WTC11 (cell line): ENCODE results near the gene SERPINE2. TPM values are rescaled to one million over a fixed set of nuclear protein-coding genes. Genes with fewer than 3 reads are reported as not detected.

Experiments
- ATAC-seq: fragments of 200-7000 bp; cut with Tn5 transposase; 2 replicates; pipeline ENCODE4 v1.10.0; 2021; ENCODE audit warnings: mild to moderate bottlenecking, moderate library complexity
- CTCF ChIA-PET: fragments of 300-600 bp; sonication (Branson Sonifier 250); formaldehyde crosslinking; loops from one replicate; lab custom pipeline; 2021; ENCODE audit warnings: antibody characterized with exemption; lab: Charles Lee
- POLR2A ChIA-PET: fragments of 350-600 bp; sonication (Branson Sonifier 250); formaldehyde crosslinking; loops from one replicate; lab custom pipeline; 2021; ENCODE audit warnings: antibody characterized with exemption; lab: Charles Lee
- DNase-seq: peaks from one replicate; pipeline ENCODE4 v3.0.0; 2021; ENCODE audit warnings: low spot score
- H3K27ac Mint-ChIP-seq: 2 replicates; pipeline ENCODE4 v1.8.0; 2021; ENCODE audit warnings: mixed read lengths
- H3K27me3 Mint-ChIP-seq: 2 replicates; pipeline ENCODE4 v1.8.0; 2021; ENCODE audit warnings: low read depth, mild to moderate bottlenecking, moderate library complexity, mixed read lengths
- H3K36me3 Mint-ChIP-seq: 2 replicates; pipeline ENCODE4 v1.8.0; 2021; ENCODE audit warnings: mixed read lengths
- H3K4me1 Mint-ChIP-seq: 2 replicates; pipeline ENCODE4 v1.8.0; 2022; ENCODE audit warnings: mixed read lengths
- H3K4me3 Mint-ChIP-seq: 2 replicates; pipeline ENCODE4 v1.8.0; 2021; ENCODE audit warnings: mild to moderate bottlenecking, moderate library complexity, mixed read lengths
- H3K9me3 Mint-ChIP-seq: 2 replicates; pipeline ENCODE4 v1.8.0; 2021; ENCODE audit warnings: mixed read lengths
- EMX1 ChIP-seq: fragments of 250-450 bp; sonication (Bioruptor Pico); IDR thresholded peaks from 2 replicates; pipeline ENCODE4 v1.8.0; 2021; ENCODE audit warnings: mild to moderate bottlenecking
- FOXP1 ChIP-seq: sonication (generic); formaldehyde crosslinking; IDR thresholded peaks from 2 replicates; pipeline ENCODE4 v1.8.0; 2022; ENCODE audit warnings: missing genetic modification reagents, mild to moderate bottlenecking, moderate library complexity, borderline replicate concordance
- KAT7 ChIP-seq: sonication (generic); formaldehyde crosslinking; IDR thresholded peaks from 2 replicates; pipeline ENCODE4 v1.8.1; 2023; ENCODE audit warnings: missing genetic modification reagents, mild to moderate bottlenecking, borderline replicate concordance
- MAX ChIP-seq: sonication (generic); formaldehyde crosslinking; IDR thresholded peaks from 2 replicates; pipeline ENCODE4 v1.8.0; 2022; ENCODE audit warnings: mild to moderate bottlenecking, missing genetic modification reagents
- MYBL2 ChIP-seq: sonication (generic); formaldehyde crosslinking; IDR thresholded peaks from 2 replicates; pipeline ENCODE4 v1.8.1; 2023; ENCODE audit warnings: mild to moderate bottlenecking, moderate library complexity, missing genetic modification reagents
- NR1H2 ChIP-seq: sonication (generic); formaldehyde crosslinking; IDR thresholded peaks from 2 replicates; pipeline ENCODE4 v1.9.0; 2021; ENCODE audit warnings: mild to moderate bottlenecking, moderate library complexity, missing genetic modification reagents
- PRDM15 ChIP-seq: sonication (generic); formaldehyde crosslinking; IDR thresholded peaks from 2 replicates; pipeline ENCODE4 v1.8.0; 2022; ENCODE audit warnings: missing genetic modification reagents
- PRRX2 ChIP-seq: fragments of 250-450 bp; sonication (Bioruptor Pico); IDR thresholded peaks from 2 replicates; pipeline ENCODE4 v1.8.0; 2021; ENCODE audit warnings: mild to moderate bottlenecking
- TCF7 ChIP-seq: sonication (generic); formaldehyde crosslinking; IDR thresholded peaks from 2 replicates; pipeline ENCODE4 v1.8.0; 2022; ENCODE audit warnings: mild to moderate bottlenecking, low read depth, missing genetic modification reagents, moderate library complexity
- ZNF263 ChIP-seq: sonication (generic); formaldehyde crosslinking; IDR thresholded peaks from 2 replicates; pipeline ENCODE4 v1.8.1; 2022; ENCODE audit warnings: low read depth, mild to moderate bottlenecking, moderate library complexity, missing genetic modification reagents
- total RNA-seq: library from RNA; stranded (reverse); gene quantifications from 3 replicates; pipeline ENCODE4 v1.2.3, GENCODE V29; 2021
- TF ChIP-seq, protein P1 (sequence below): sonication (generic); formaldehyde crosslinking; IDR thresholded peaks from 2 replicates; pipeline ENCODE4 v1.8.1; 2023; ENCODE audit warnings: mild to moderate bottlenecking, missing genetic modification reagents, borderline replicate concordance
- TF ChIP-seq, protein P2 (sequence below): fragments of 250-450 bp; sonication (Bioruptor Pico); IDR thresholded peaks from 2 replicates; pipeline ENCODE4 v2.1.2; 2022; ENCODE audit warnings: mild to moderate bottlenecking, moderate library complexity
- TF ChIP-seq, protein P3 (sequence below): sonication (generic); formaldehyde crosslinking; IDR thresholded peaks from 2 replicates; pipeline ENCODE4 v1.8.0; 2022; ENCODE audit warnings: mild to moderate bottlenecking, missing genetic modification reagents
- TF ChIP-seq, protein P4 (sequence below): sonication (generic); formaldehyde crosslinking; IDR thresholded peaks from 2 replicates; pipeline ENCODE4 v1.8.0; 2023; ENCODE audit warnings: mild to moderate bottlenecking, missing genetic modification reagents

SERPINE2 gene
- total RNA-seq, 1 experiment from 2014 or later = 60.4 TPM

- H3K36me3 Mint-ChIP-seq = peaks cover 41% of the 10 kb centered on the region
- H3K27ac Mint-ChIP-seq = no peak overlapping the region
- no peak for TF ChIP-seq NR1H2 (CRISPR knock-in tag)
- TF ChIP-seq MYBL2 (CRISPR knock-in tag) = no peak
- TF ChIP-seq ZNF263 = no peak
- no peak for TF ChIP-seq PRRX2 (CRISPR knock-in tag)
- TF ChIP-seq, protein P1, sequence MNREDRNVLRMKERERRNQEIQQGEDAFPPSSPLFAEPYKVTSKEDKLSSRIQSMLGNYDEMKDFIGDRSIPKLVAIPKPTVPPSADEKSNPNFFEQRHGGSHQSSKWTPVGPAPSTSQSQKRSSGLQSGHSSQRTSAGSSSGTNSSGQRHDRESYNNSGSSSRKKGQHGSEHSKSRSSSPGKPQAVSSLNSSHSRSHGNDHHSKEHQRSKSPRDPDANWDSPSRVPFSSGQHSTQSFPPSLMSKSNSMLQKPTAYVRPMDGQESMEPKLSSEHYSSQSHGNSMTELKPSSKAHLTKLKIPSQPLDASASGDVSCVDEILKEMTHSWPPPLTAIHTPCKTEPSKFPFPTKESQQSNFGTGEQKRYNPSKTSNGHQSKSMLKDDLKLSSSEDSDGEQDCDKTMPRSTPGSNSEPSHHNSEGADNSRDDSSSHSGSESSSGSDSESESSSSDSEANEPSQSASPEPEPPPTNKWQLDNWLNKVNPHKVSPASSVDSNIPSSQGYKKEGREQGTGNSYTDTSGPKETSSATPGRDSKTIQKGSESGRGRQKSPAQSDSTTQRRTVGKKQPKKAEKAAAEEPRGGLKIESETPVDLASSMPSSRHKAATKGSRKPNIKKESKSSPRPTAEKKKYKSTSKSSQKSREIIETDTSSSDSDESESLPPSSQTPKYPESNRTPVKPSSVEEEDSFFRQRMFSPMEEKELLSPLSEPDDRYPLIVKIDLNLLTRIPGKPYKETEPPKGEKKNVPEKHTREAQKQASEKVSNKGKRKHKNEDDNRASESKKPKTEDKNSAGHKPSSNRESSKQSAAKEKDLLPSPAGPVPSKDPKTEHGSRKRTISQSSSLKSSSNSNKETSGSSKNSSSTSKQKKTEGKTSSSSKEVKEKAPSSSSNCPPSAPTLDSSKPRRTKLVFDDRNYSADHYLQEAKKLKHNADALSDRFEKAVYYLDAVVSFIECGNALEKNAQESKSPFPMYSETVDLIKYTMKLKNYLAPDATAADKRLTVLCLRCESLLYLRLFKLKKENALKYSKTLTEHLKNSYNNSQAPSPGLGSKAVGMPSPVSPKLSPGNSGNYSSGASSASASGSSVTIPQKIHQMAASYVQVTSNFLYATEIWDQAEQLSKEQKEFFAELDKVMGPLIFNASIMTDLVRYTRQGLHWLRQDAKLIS (CRISPR knock-in tag) = no peak
- TF ChIP-seq, protein P2, sequence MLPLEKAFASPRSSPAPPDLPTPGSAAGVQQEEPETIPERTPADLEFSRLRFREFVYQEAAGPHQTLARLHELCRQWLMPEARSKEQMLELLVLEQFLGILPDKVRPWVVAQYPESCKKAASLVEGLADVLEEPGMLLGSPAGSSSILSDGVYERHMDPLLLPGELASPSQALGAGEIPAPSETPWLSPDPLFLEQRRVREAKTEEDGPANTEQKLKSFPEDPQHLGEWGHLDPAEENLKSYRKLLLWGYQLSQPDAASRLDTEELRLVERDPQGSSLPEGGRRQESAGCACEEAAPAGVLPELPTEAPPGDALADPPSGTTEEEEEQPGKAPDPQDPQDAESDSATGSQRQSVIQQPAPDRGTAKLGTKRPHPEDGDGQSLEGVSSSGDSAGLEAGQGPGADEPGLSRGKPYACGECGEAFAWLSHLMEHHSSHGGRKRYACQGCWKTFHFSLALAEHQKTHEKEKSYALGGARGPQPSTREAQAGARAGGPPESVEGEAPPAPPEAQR (CRISPR knock-in tag) = no peak
- TF ChIP-seq, protein P3, sequence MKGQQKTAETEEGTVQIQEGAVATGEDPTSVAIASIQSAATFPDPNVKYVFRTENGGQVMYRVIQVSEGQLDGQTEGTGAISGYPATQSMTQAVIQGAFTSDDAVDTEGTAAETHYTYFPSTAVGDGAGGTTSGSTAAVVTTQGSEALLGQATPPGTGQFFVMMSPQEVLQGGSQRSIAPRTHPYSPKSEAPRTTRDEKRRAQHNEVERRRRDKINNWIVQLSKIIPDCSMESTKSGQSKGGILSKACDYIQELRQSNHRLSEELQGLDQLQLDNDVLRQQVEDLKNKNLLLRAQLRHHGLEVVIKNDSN (CRISPR knock-in tag) = no peak
- TF ChIP-seq KAT7 (CRISPR knock-in tag) = no peak
- TF ChIP-seq PRDM15 (CRISPR knock-in tag) = no peak
- TF ChIP-seq MAX (CRISPR knock-in tag) = no peak
- no peak for TF ChIP-seq TCF7
- no peak for TF ChIP-seq FOXP1 (CRISPR knock-in tag)
- TF ChIP-seq, protein P4, sequence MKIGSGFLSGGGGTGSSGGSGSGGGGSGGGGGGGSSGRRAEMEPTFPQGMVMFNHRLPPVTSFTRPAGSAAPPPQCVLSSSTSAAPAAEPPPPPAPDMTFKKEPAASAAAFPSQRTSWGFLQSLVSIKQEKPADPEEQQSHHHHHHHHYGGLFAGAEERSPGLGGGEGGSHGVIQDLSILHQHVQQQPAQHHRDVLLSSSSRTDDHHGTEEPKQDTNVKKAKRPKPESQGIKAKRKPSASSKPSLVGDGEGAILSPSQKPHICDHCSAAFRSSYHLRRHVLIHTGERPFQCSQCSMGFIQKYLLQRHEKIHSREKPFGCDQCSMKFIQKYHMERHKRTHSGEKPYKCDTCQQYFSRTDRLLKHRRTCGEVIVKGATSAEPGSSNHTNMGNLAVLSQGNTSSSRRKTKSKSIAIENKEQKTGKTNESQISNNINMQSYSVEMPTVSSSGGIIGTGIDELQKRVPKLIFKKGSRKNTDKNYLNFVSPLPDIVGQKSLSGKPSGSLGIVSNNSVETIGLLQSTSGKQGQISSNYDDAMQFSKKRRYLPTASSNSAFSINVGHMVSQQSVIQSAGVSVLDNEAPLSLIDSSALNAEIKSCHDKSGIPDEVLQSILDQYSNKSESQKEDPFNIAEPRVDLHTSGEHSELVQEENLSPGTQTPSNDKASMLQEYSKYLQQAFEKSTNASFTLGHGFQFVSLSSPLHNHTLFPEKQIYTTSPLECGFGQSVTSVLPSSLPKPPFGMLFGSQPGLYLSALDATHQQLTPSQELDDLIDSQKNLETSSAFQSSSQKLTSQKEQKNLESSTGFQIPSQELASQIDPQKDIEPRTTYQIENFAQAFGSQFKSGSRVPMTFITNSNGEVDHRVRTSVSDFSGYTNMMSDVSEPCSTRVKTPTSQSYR = no peak
- no peak for TF ChIP-seq EMX1 (CRISPR knock-in tag)
- ATAC-seq (no peak), DNase-seq (no peak)
- ChIA-PET CTCF (interaction anchor here (0.7 kb wide), 1 partner anchor 53 kb away, joined by 5 read pairs; no protein-coding TSS in a partner anchor), POLR2A (no interaction called here)
- no peak overlapping the region for H3K4me3 Mint-ChIP-seq
- peaks cover 25% of the 10 kb centered on the region for H3K9me3 Mint-ChIP-seq
- H3K4me1 Mint-ChIP-seq = peaks cover 12% of the 10 kb centered on the region
- H3K27me3 Mint-ChIP-seq = no peaks in the 10 kb centered on the region
Observed at GRCh38 chr2:223925106-223925505, 114.0 kb downstream of the SERPINE2 start.

Other genes with a start within 250 kb of the SERPINE2 start
- gene AP1S3, start 201.7 kb downstream of the SERPINE2 start, total RNA-seq = 12.2 to 17.4 TPM (median 15.8 TPM) in 3 replicates
- gene WDFY1, start 94.0 kb downstream of the SERPINE2 start, total RNA-seq = 63.7 to 67.3 TPM (median 66.0 TPM) in 3 replicates
- gene MRPL44, start 81.8 kb downstream of the SERPINE2 start, total RNA-seq = 47.6 to 55.3 TPM (median 50.5 TPM) in 3 replicates